HG03064 (cell line): Measurements from ENCODE around the gene PCP4.

ENCODE experiments used
- ATAC-seq: cut with Tn5 transposase; IDR thresholded peaks from one replicate; pipeline ENCODE4 v1.9.1; 2021; ENCODE audit warnings: low read depth; ENCODE audit not compliant: unreplicated experiment

PCP4 gene

GRCh38 chr21:39968010-39968409 lies 100.8 kb downstream of the PCP4 start:
- no peak for ATAC-seq

DNA sequence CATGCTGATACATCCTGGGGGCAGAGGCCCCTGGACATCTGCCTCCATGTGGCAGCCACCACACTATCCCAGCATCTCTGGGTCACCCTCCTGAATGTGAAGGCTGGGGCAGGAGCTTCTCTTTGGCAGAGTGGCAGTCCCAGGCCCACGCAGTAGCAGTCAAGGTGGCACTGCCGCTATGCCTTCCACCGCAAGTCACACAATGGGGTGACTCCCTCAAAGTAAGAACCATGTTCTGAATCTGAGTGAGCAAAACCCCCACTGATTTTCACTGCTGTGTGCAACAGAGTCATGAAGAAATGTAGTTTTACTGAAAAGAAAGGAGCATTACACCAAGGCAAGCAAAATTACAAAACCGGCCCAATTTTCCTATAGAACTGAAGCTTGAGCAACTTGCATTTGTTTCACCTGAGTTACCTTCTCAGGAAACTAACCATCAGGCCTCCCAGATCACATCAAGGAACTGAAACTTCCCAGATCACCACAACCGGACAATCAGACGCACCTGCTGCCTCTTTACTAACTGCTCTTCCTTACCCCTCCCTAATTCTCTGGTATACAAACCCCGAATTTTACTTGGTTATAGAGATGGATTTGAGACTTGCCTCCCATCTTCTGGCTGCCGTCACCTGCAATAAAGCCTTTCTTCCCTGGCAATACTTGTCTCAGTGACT lies 102.6 kb downstream of the PCP4 start:
- ATAC-seq: no peak

DNA sequence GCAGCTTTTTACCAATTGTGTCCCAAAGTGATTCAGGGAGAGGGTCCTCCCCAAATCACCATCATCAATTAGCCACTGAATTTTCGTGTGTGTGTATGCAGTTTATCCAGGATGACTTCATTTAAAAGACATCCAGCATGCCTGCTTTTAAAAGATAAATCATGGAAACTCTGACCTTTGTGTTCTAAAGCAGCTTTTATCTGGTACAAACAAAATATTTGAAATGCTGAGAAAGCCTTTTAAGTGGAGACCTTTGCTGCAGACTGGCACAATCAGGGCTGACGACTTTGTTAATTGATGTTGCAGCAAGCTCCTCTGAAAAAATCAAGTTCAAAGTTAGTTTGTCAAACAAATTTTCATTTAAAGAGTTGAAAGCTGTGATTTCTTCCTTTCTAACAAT lies 104.7 kb downstream of the PCP4 start:
- no peak for ATAC-seq

- no peak for ATAC-seq
Measured at GRCh38 chr21:39972471-39972870, 105.2 kb downstream of the PCP4 start.

DNA sequence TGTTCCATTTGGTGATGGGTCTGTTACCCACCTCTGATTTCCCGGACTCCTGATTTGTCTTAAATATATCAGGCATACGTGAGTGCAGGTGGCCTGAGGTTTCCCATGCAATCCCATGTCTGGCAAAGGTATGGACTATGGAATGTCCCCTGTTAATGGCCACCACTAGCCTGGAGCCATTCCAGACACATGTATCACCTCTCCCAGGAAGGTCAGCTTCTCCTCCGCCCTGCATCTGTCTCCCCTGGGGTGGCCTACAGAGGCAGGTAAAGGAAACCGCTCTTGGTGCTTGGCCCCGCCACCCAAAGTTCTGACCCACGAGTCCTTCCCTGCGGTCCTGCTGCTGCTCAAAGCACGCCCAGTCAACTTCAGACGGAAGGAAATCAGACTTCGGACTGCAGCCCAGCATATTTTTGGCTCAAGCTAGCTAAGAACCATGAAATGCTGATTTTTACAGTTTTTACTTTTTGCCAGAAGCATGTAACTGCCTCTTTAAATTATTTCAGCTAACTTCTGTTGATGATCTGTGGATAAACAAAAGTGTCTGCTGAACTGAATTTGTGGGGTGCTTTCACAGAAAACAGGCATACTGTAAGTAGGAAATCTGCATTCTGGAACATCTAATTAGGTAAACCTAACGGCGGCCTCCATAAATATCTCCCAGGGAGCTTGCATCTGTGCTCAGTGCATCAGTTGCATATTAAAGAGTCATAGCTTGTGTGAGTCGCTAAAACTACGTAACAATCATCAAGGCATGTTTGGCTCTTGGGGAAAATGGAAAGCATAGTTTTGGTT lies 105.9 kb downstream of the PCP4 start:
- no peak for ATAC-seq

- ATAC-seq: no peak
Measured at GRCh38 chr21:39976800-39977199, 109.6 kb downstream of the PCP4 start.
